HG02973 (cell line): ENCODE results near the gene CDR2.
"Not testable (repeated sequence)": the region's sequence is repeated elsewhere in the genome, so short reads cannot be mapped to it uniquely, and the experiment has no call there.

Experiments used
- ATAC-seq: cut with Tn5 transposase; IDR thresholded peaks from one replicate; pipeline ENCODE4 v1.9.1; 2021; ENCODE audit warnings: moderate library complexity; ENCODE audit not compliant: unreplicated experiment

The CDR2 gene

GRCh38 chr16:22353191-22353919 lies 21.1 kb downstream of the CDR2 start:
- ATAC-seq = no peak

GRCh38 chr16:22352723-22353122 lies 21.7 kb downstream of the CDR2 start:
- no peak for ATAC-seq

- no peak for ATAC-seq
These were observed 22.3 kb downstream of the CDR2 start for GRCh38 chr16:22352140-22352539.

- ATAC-seq = not testable (repeated sequence)
These were observed 23.4 kb downstream of the CDR2 start for GRCh38 chr16:22351017-22351416.

- no peak for ATAC-seq
These were observed 26.1 kb downstream of the CDR2 start for GRCh38 chr16:22348291-22348690.

GRCh38 chr16:22347100-22347820 lies 27.2 kb downstream of the CDR2 start:
- no peak for ATAC-seq

- no peak for ATAC-seq
These were observed 27.9 kb downstream of the CDR2 start for GRCh38 chr16:22346483-22346882.

GRCh38 chr16:22342082-22342481 lies 32.3 kb downstream of the CDR2 start:
- ATAC-seq = no peak

- ATAC-seq = no peak
These were observed 33.5 kb downstream of the CDR2 start for GRCh38 chr16:22340945-22341344.

- no peak for ATAC-seq
These were observed 36.4 kb downstream of the CDR2 start for GRCh38 chr16:22337849-22338635.

- ATAC-seq = no peak
These were observed 37.4 kb downstream of the CDR2 start for GRCh38 chr16:22337045-22337444.

GRCh38 chr16:22336581-22336980 lies 37.8 kb downstream of the CDR2 start:
- ATAC-seq = no peak

GRCh38 chr16:22335668-22336246 lies 38.7 kb downstream of the CDR2 start:
- no peak for ATAC-seq

- no peak for ATAC-seq
These were observed 40.9 kb downstream of the CDR2 start for GRCh38 chr16:22333457-22333994.

- ATAC-seq = no peak
These were observed 44.1 kb downstream of the CDR2 start for GRCh38 chr16:22330326-22330725.

GRCh38 chr16:22329199-22329695 lies 45.2 kb downstream of the CDR2 start:
- no peak for ATAC-seq

GRCh38 chr16:22328081-22328725 lies 46.2 kb downstream of the CDR2 start:
- no peak for ATAC-seq

GRCh38 chr16:22327446-22327775 lies 47.0 kb downstream of the CDR2 start:
- no peak for ATAC-seq

GRCh38 chr16:22326771-22327445 lies 47.5 kb downstream of the CDR2 start:
- no peak for ATAC-seq

GRCh38 chr16:22326369-22326652 lies 48.1 kb downstream of the CDR2 start:
- no peak for ATAC-seq
